OCI-M1 (cell line): Measurements from ENCODE around the gene LGI2.

Experiments
- DNase-seq: peaks from one replicate; lab custom pipeline; 2025; lab: John Stamatoyannopoulos, UW

The LGI2 gene

GRCh38 chr4:24966076-24966475 is 64.7 kb downstream of the LGI2 start:
- DNase-seq, result no peak

GRCh38 chr4:24965627-24966026 is 65.1 kb downstream of the LGI2 start:
- no peak for DNase-seq

GRCh38 chr4:24963277-24963676 is 67.5 kb downstream of the LGI2 start:
- DNase-seq, result no peak

GRCh38 chr4:24957886-24958285 is 72.9 kb downstream of the LGI2 start:
- no peak for DNase-seq

GRCh38 chr4:24956763-24957162 is 74.0 kb downstream of the LGI2 start:
- no peak for DNase-seq

GRCh38 chr4:24956091-24956490 is 74.7 kb downstream of the LGI2 start:
- DNase-seq, result no peak

- DNase-seq, result no peak
Observed at GRCh38 chr4:24952667-24953066, 78.1 kb downstream of the LGI2 start.

- no peak for DNase-seq
Observed at GRCh38 chr4:24949970-24950369, 80.8 kb downstream of the LGI2 start.
